GM23338 (cell line): Measurements from ENCODE around the gene RBPJL. TPM values are rescaled to one million over a fixed set of nuclear protein-coding genes. Genes with fewer than 3 reads are reported as not detected.

ENCODE experiments used
- ATAC-seq: fragments of 200-7000 bp; cut with Tn5 transposase; 3 replicates; pipeline ENCODE4 v1.9.1; 2020
- DNase-seq: peaks from one replicate; pipeline ENCODE4 v3.0.0-alpha.2; 2015; ENCODE audit warnings: low spot score
- H2AFZ ChIP-seq: fragments of 200-600 bp; sonication (generic); 2 replicates; pipeline ENCODE4 v1.8.0; 2016; ENCODE audit warnings: antibody characterized with exemption, mild to moderate bottlenecking, moderate library complexity
- H3F3A ChIP-seq: fragments of 200-600 bp; sonication (generic); replicated peaks from 2 replicates; pipeline ENCODE4 v1.8.0; 2017; ENCODE audit warnings: antibody characterized with exemption, mixed run types, low read depth
- H3K27ac ChIP-seq: fragments of 200-600 bp; sonication (generic); 2 replicates; pipeline ENCODE4 v1.6.1; 2016; ENCODE audit warnings: low read depth
- H3K27me3 ChIP-seq: fragments of 200-600 bp; sonication (generic); 2 replicates; pipeline ENCODE4 v1.8.0; 2016; ENCODE audit warnings: mild to moderate bottlenecking, mixed run types, moderate library complexity; ENCODE audit not compliant: insufficient read depth
- H3K36me3 ChIP-seq: fragments of 200-600 bp; sonication (generic); 2 replicates; pipeline ENCODE4 v1.8.0; 2016; ENCODE audit warnings: mild to moderate bottlenecking; ENCODE audit not compliant: insufficient read depth
- H3K4me1 ChIP-seq: fragments of 200-600 bp; sonication (generic); 2 replicates; pipeline ENCODE4 v1.8.0; 2016; ENCODE audit warnings: mild to moderate bottlenecking, moderate library complexity; ENCODE audit not compliant: insufficient read depth
- H3K4me2 ChIP-seq: fragments of 200-600 bp; sonication (generic); 2 replicates; pipeline ENCODE4 v1.7.1; 2017; ENCODE audit warnings: mixed run types
- H3K4me3 ChIP-seq: fragments of 200-600 bp; sonication (generic); 2 replicates; pipeline ENCODE4 v1.6.1; 2016; ENCODE audit warnings: mixed run types
- H3K79me2 ChIP-seq: fragments of 200-600 bp; sonication (generic); replicated peaks from 2 replicates; pipeline ENCODE4 v1.8.0; 2017; ENCODE audit warnings: mild to moderate bottlenecking; ENCODE audit not compliant: insufficient read depth
- H3K9me2 ChIP-seq: fragments of 200-600 bp; sonication (generic); 2 replicates; pipeline ENCODE4 v1.8.0; 2017; ENCODE audit not compliant: insufficient read depth
- H4K20me1 ChIP-seq: fragments of 200-600 bp; sonication (generic); replicated peaks from 2 replicates; pipeline ENCODE4 v1.8.0; 2017; ENCODE audit warnings: mild to moderate bottlenecking; ENCODE audit not compliant: insufficient read depth
- H3K27ac Mint-ChIP-seq: 2 replicates; pipeline ENCODE4 v1.8.0; 2020; ENCODE audit warnings: inconsistent platforms, mild to moderate bottlenecking, moderate library complexity, mixed read lengths
- H3K27me3 Mint-ChIP-seq: 3 replicates; pipeline ENCODE4 v1.8.0; 2022; ENCODE audit warnings: low read depth, mild to moderate bottlenecking, moderate library complexity, mixed read lengths, inconsistent platforms; ENCODE audit not compliant: insufficient read depth, poor library complexity
- H3K36me3 Mint-ChIP-seq: 3 replicates; pipeline ENCODE4 v1.8.0; 2021; ENCODE audit warnings: low read depth, mild to moderate bottlenecking, inconsistent platforms, moderate library complexity, mixed read lengths
- H3K4me1 Mint-ChIP-seq: 3 replicates; pipeline ENCODE4 v1.8.0; 2020; ENCODE audit warnings: mild to moderate bottlenecking, inconsistent platforms, mixed read lengths
- H3K4me3 Mint-ChIP-seq: 3 replicates; pipeline ENCODE4 v1.8.0; 2021; ENCODE audit warnings: moderate library complexity, mild to moderate bottlenecking, inconsistent platforms, mixed read lengths
- H3K9me3 Mint-ChIP-seq: 3 replicates; pipeline ENCODE4 v1.8.0; 2020; ENCODE audit warnings: moderate library complexity, mild to moderate bottlenecking, inconsistent platforms, mixed read lengths
- CREB1 ChIP-seq: fragments of 250-450 bp; sonication (Bioruptor Pico); IDR thresholded peaks from 2 replicates; pipeline ENCODE4 v1.5.0; 2020; ENCODE audit warnings: low read depth, mild to moderate bottlenecking, moderate library complexity
- CTCF ChIP-seq, 2 experiments: fragments of 200-600 bp in 1 of 2; sonication (generic) in 1 of 2; conservative IDR thresholded peaks; 2 replicates each; pipeline versions ENCODE4 v1.5.1 to v1.6.1; 2016 to 2017; ENCODE audit warnings: antibody characterized with exemption in 2 of 2, low read depth in 2 of 2, mild to moderate bottlenecking in 2 of 2, moderate library complexity in 1 of 2
- ETS1 ChIP-seq: IDR thresholded peaks from 2 replicates; pipeline ENCODE4 v1.6.1; 2016; ENCODE audit warnings: antibody characterized with exemption
- JUNB ChIP-seq: IDR thresholded peaks from one replicate; pipeline ENCODE4 v1.6.1; 2016; ENCODE audit warnings: antibody characterized with exemption; ENCODE audit not compliant: unreplicated experiment
- polyA plus RNA-seq: library from polyadenylated mRNA; unstranded; fragments of >200 nt; fragmentation: Nextera tagmentation; extraction: Ambion mirVana; gene quantifications from 2 replicates; pipeline ENCODE4 v1.2.1, GENCODE V29; 2016
- total RNA-seq: library from RNA; depleted of rRNA; stranded (reverse); fragments of >200 nt; shearing (Covaris generic); gene quantifications from 2 replicates; pipeline ENCODE4 v1.2.3, GENCODE V29; 2014; rRNA removed

The RBPJL gene
- total and polyA plus RNA-seq, 2 experiments from 2014 or later: 0.44 to 0.66 TPM

- no peak overlapping the region for H2AFZ ChIP-seq
- H3K4me1 ChIP-seq: peaks cover 6% of the 10 kb centered on the region
- ATAC-seq (no peak), DNase-seq (no peak)
- H3K9me2 ChIP-seq: no peaks in the 10 kb centered on the region
- H3K27me3 ChIP-seq: 0 out of 2 replicates have a peak, but pooled peaks cover 4% of the 10 kb centered on the region
- no peak overlapping the region for H3K4me2 ChIP-seq
- H3K9me3 Mint-ChIP-seq: no peaks in the 10 kb centered on the region
- no peak overlapping the region for H3K27ac ChIP-seq
- H3K4me3 ChIP-seq: no peak overlapping the region
- no peaks in the 10 kb centered on the region for H3K36me3 ChIP-seq
- H3K79me2 ChIP-seq: peaks cover 14% of the 10 kb centered on the region
- H3K4me1 Mint-ChIP-seq: peaks cover 8% of the 10 kb centered on the region
- TF ChIP-seq CTCF (conservative IDR thresholded peaks at IDR 0.05; ENCODE audit: low read depth in 2 of 2) (no peak), JUNB (no peak), ETS1 (no peak), CREB1 (CRISPR knock-in tag) (no peak)
- H3K36me3 Mint-ChIP-seq: peaks cover 15% of the 10 kb centered on the region; the same call in 2 of the 3 replicates
- peaks cover 7% of the 10 kb centered on the region for H3K27me3 Mint-ChIP-seq
- no peak overlapping the region for H3K4me3 Mint-ChIP-seq
- no peaks in the 10 kb centered on the region for H3F3A ChIP-seq
- H4K20me1 ChIP-seq: 0 out of 2 replicates have a peak, but pooled peaks cover 9% of the 10 kb centered on the region
- H3K27ac Mint-ChIP-seq: no peak overlapping the region
These were observed 60.5 kb downstream of the RBPJL start for GRCh38 chr20:45367126-45367525.

Other genes starting within 250 kb of the RBPJL start
- gene KCNS1, start 205.7 kb upstream of the RBPJL start, total RNA-seq: 0.97 and 3.2 TPM in 2 replicates
- gene KCNS1, start 205.7 kb upstream of the RBPJL start, polyA plus RNA-seq: 0.30 and 0.37 TPM in 2 replicates
- not detected in 2 replicates for gene WFDC5, start 191.7 kb upstream of the RBPJL start, total RNA-seq
- not detected in 2 replicates for gene WFDC5, start 191.7 kb upstream of the RBPJL start, polyA plus RNA-seq
- not detected in 2 replicates for gene WFDC12, start 182.4 kb upstream of the RBPJL start, total RNA-seq
- gene WFDC12, start 182.4 kb upstream of the RBPJL start, polyA plus RNA-seq: not detected in 2 replicates
- not detected in 2 replicates for gene PI3, start 131.9 kb upstream of the RBPJL start, total RNA-seq
- gene PI3, start 131.9 kb upstream of the RBPJL start, polyA plus RNA-seq: not detected in 2 replicates
- gene SEMG1, start 99.8 kb upstream of the RBPJL start, total RNA-seq: 3.3 and 4.0 TPM in 2 replicates
- gene SEMG1, start 99.8 kb upstream of the RBPJL start, polyA plus RNA-seq: 4.4 and 5.7 TPM in 2 replicates
- gene SEMG2, start 85.5 kb upstream of the RBPJL start, total RNA-seq: not detected in 2 replicates
- not detected in 2 replicates for gene SEMG2, start 85.5 kb upstream of the RBPJL start, polyA plus RNA-seq
- not detected in 2 replicates for gene SLPI, start 52.3 kb upstream of the RBPJL start, total RNA-seq
- not detected in 2 replicates for gene SLPI, start 52.3 kb upstream of the RBPJL start, polyA plus RNA-seq
- 4.2 and 5.1 TPM in 2 replicates for gene MATN4, start 1.5 kb downstream of the RBPJL start, total RNA-seq
- gene MATN4, start 1.5 kb downstream of the RBPJL start, polyA plus RNA-seq: 3.3 and 4.0 TPM in 2 replicates
- 35.4 and 39.9 TPM in 2 replicates for gene SDC4, start 41.6 kb downstream of the RBPJL start, total RNA-seq
- gene SDC4, start 41.6 kb downstream of the RBPJL start, polyA plus RNA-seq: 28.5 and 29.7 TPM in 2 replicates
- 12.5 and 21.5 TPM in 2 replicates for gene SYS1, start 56.3 kb downstream of the RBPJL start, total RNA-seq
- 6.9 and 7.9 TPM in 2 replicates for gene SYS1, start 56.3 kb downstream of the RBPJL start, polyA plus RNA-seq
- not detected in 2 replicates for gene TP53TG5, start 71.5 kb downstream of the RBPJL start, total RNA-seq
- not detected in 2 replicates for gene TP53TG5, start 71.5 kb downstream of the RBPJL start, polyA plus RNA-seq
- gene DBNDD2, start 101.4 kb downstream of the RBPJL start, total RNA-seq: 25.8 and 28.0 TPM in 2 replicates
- gene DBNDD2, start 101.4 kb downstream of the RBPJL start, polyA plus RNA-seq: 62.5 and 64.4 TPM in 2 replicates
- 55.5 and 63.1 TPM in 2 replicates for gene PIGT, start 109.3 kb downstream of the RBPJL start, total RNA-seq
- gene PIGT, start 109.3 kb downstream of the RBPJL start, polyA plus RNA-seq: 48.2 and 48.4 TPM in 2 replicates
- 27.2 and 28.0 TPM in 2 replicates for gene WFDC2, start 162.9 kb downstream of the RBPJL start, total RNA-seq
- 155 and 161 TPM in 2 replicates for gene WFDC2, start 162.9 kb downstream of the RBPJL start, polyA plus RNA-seq
- not detected in 2 replicates for gene SPINT3, start 208.8 kb downstream of the RBPJL start, total RNA-seq
- not detected in 2 replicates for gene SPINT3, start 208.8 kb downstream of the RBPJL start, polyA plus RNA-seq
- gene WFDC6, start 232.6 kb downstream of the RBPJL start, total RNA-seq: not detected in 2 replicates
- not detected in 2 replicates for gene WFDC6, start 232.6 kb downstream of the RBPJL start, polyA plus RNA-seq
- 0.04 TPM in 1 of 2 replicates, not detected in the other for gene EPPIN, start 240.6 kb downstream of the RBPJL start, total RNA-seq
- gene EPPIN, start 240.6 kb downstream of the RBPJL start, polyA plus RNA-seq: 0.23 and 0.78 TPM in 2 replicates